Type B pancreatic cell (in vitro differentiated cells): ENCODE results near the gene PPP1R1A. TPM values are rescaled to one million over a fixed set of nuclear protein-coding genes. Genes with fewer than 3 reads are reported as not detected.

Experiments
- DNase-seq: peaks from one replicate; pipeline ENCODE4 v3.0.0; 2021; ENCODE audit warnings: mixed read lengths; ENCODE audit not compliant: unreplicated experiment; ENCODE audit errors: extremely low spot score
- H3K27ac Mint-ChIP-seq: 2 replicates; pipeline ENCODE4 v1.8.0; 2021; ENCODE audit warnings: mild to moderate bottlenecking, mixed read lengths
- H3K27me3 Mint-ChIP-seq: 2 replicates; pipeline ENCODE4 v1.8.0; 2021; ENCODE audit warnings: mixed read lengths
- H3K36me3 Mint-ChIP-seq: 2 replicates; pipeline ENCODE4 v1.8.0; 2021; ENCODE audit warnings: mixed read lengths
- H3K4me1 Mint-ChIP-seq: one replicate; pipeline ENCODE4 v1.8.0; 2021; ENCODE audit warnings: mixed read lengths; ENCODE audit not compliant: unreplicated experiment
- H3K4me3 Mint-ChIP-seq: 2 replicates; pipeline ENCODE4 v1.8.0; 2021; ENCODE audit warnings: mild to moderate bottlenecking, mixed read lengths
- H3K9me3 Mint-ChIP-seq: 2 replicates; pipeline ENCODE4 v1.8.0; 2021; ENCODE audit warnings: mixed read lengths
- total RNA-seq: library from RNA; stranded (reverse); gene quantifications from 2 replicates; pipeline ENCODE4 v1.2.1, GENCODE V29; 2021; ENCODE audit warnings: low replicate concordance
- TF ChIP-seq, protein P1 (sequence below): fragments of 200-600 bp; sonication (generic); conservative IDR thresholded peaks from 2 replicates; pipeline ENCODE4 v1.5.0; 2021; ENCODE audit warnings: antibody characterized with exemption, mild to moderate bottlenecking

The PPP1R1A gene
- total RNA-seq, 1 donor from 2014 or later = 24.9 TPM

DNA sequence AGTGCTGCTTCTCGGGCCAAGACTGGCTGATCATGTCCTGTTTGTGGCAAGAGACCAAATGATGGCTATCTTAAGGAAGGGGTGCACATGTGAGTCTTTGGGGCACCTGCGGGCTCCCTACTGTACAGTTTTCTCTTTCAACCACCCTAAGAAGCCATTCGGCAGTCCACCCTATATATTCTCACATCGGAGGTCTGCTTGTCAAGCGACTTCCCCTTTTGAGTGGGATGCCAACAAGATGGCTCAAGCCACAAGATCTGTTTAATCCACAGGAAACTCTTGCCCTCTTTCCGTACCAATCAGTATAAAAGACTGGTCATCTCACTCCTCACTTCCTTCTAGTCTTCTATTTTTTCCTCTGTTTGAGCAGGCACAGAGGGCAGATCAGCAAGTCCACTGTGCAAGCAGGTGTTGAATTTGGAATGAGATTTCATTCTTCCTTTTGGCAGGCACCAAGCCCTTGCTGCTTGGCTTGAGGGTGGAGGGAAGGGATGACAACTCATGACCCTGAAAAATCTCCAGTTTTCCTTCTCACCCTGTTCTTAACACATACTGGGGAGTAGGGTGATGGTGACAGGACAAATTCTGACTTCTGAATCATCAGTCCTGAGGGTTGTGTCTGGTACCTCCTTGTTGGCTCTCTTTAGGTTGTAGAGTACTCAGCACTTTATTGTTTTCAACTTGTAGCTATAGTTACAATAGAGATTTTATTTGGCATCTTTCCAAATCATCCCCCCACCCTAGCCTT, 28.6 kb upstream of the PPP1R1A start:
- peaks cover 56% of the 10 kb centered on the region for H3K27me3 Mint-ChIP-seq
- H3K36me3 Mint-ChIP-seq = no peaks in the 10 kb centered on the region
- H3K4me1 Mint-ChIP-seq = peaks cover 4% of the 10 kb centered on the region
- no peak for DNase-seq
- no peak overlapping the region for H3K27ac Mint-ChIP-seq
- TF ChIP-seq, protein P1, sequence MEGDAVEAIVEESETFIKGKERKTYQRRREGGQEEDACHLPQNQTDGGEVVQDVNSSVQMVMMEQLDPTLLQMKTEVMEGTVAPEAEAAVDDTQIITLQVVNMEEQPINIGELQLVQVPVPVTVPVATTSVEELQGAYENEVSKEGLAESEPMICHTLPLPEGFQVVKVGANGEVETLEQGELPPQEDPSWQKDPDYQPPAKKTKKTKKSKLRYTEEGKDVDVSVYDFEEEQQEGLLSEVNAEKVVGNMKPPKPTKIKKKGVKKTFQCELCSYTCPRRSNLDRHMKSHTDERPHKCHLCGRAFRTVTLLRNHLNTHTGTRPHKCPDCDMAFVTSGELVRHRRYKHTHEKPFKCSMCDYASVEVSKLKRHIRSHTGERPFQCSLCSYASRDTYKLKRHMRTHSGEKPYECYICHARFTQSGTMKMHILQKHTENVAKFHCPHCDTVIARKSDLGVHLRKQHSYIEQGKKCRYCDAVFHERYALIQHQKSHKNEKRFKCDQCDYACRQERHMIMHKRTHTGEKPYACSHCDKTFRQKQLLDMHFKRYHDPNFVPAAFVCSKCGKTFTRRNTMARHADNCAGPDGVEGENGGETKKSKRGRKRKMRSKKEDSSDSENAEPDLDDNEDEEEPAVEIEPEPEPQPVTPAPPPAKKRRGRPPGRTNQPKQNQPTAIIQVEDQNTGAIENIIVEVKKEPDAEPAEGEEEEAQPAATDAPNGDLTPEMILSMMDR = no peak
- no peaks in the 10 kb centered on the region for H3K9me3 Mint-ChIP-seq
- no peak overlapping the region for H3K4me3 Mint-ChIP-seq

DNA sequence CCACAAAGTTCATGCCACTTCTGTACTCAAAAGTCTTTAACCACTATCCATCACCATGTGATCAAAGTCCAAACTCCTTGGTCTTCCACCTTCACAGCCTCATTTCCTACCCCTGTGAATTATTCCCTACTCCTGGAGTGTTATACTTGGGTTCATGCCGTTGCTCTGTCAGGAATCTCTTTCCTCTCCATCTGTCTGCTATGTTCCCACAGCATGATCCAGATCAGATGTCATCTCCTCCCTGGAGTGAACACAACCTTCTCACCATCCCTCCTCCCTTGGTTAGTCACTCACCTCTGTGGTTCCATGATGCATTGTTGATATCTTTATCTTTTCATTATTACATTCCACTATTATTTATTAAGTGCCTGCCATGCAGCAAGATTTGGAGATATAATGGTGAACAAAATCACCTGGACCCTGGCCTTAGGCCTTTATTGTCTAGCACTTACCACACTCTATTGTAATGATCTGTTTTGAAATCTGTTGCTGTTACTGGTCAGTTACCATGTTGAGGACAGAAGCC, 23.8 kb upstream of the PPP1R1A start:
- H3K27me3 Mint-ChIP-seq = peaks cover 60% of the 10 kb centered on the region
- H3K36me3 Mint-ChIP-seq = no peaks in the 10 kb centered on the region
- no peaks in the 10 kb centered on the region for H3K9me3 Mint-ChIP-seq
- H3K4me3 Mint-ChIP-seq = no peak overlapping the region
- TF ChIP-seq, protein P1 = no peak
- H3K4me1 Mint-ChIP-seq = peaks cover 7% of the 10 kb centered on the region
- DNase-seq = no peak
- no peak overlapping the region for H3K27ac Mint-ChIP-seq

DNA sequence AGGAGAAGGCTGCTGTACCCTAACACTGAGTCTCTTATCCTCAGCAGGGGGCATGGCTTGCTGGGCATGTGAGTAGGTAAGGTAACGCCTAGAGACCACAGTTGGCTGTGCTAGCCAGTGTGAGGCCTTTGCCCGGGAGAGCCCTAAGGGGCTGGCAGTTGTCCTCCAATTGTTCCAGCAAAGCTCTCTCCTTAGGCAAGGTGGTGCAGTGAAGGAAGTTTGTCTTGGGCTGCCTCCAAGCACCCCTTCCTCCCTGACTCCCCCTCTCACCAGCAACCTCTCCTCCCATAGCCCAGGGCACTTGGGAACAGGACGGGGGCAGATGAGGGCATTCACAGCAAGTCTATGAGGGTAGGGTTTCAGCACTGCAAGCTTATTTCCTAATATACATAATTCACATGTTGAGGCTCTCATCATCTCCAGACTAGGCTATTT, 23.3 kb upstream of the PPP1R1A start:
- DNase-seq = no peak
- TF ChIP-seq, protein P1 = no peak
- Mint-ChIP-seq H3K4me1 (peaks cover 7% of the 10 kb centered on the region), H3K27me3 (peaks cover 60% of the 10 kb centered on the region), H3K27ac (no peak overlapping the region), H3K9me3 (no peaks in the 10 kb centered on the region), H3K4me3 (no peak overlapping the region), H3K36me3 (no peaks in the 10 kb centered on the region)

DNA sequence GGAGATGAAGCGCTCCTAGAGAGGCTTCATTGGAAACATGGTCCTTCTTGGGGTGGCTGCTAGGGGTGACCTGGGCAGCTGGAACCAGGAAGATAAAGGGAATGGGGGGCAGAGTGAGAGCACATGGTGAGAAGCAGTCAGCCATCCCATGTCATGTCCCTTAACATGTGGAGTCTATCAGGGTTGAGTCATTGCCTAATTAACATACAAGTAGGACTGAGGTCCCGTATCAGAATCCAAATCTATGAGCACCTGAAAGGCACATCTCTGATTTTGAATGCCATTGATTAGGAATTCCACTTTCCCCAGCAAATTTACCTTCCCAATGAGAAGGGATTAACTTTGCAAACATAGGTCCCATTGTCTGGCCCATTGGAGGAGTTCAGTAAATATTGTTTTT, 20.3 kb upstream of the PPP1R1A start:
- TF ChIP-seq, protein P1 = no peak
- Mint-ChIP-seq H3K4me3 (no peak overlapping the region), H3K27me3 (peaks cover 37% of the 10 kb centered on the region), H3K27ac (no peak overlapping the region), H3K4me1 (peaks cover 7% of the 10 kb centered on the region), H3K9me3 (no peaks in the 10 kb centered on the region), H3K36me3 (no peaks in the 10 kb centered on the region)
- DNase-seq = no peak

DNA sequence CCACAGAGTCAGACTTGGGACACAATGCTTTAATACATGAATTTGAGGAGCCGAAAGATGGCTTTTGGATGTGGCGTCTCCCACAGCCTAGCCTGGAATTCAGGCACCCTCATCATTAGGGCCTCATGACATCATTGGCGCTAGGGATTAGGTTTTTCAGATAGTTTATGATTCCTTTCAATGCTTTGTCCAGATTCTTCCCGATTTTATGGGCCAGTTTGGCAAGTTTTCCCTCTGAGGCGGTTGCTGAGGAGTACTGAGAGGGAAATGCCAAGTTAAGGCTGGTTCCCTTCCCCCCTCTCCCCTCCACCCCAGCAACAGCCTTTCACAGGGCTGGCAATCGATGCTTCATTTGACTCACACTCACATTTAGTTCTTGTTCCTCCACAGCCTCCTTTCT, 19.7 kb upstream of the PPP1R1A start:
- no peaks in the 10 kb centered on the region for H3K36me3 Mint-ChIP-seq
- H3K4me3 Mint-ChIP-seq = no peak overlapping the region
- no peaks in the 10 kb centered on the region for H3K9me3 Mint-ChIP-seq
- H3K4me1 Mint-ChIP-seq = peaks cover 7% of the 10 kb centered on the region
- TF ChIP-seq, protein P1 = no peak
- H3K27me3 Mint-ChIP-seq = peaks cover 33% of the 10 kb centered on the region
- no peak for DNase-seq
- H3K27ac Mint-ChIP-seq = no peak overlapping the region
